SK-N-DZ (cell line): Measurements from ENCODE around the gene LRRC52.
"Not testable (repeated sequence)": the region's sequence is repeated elsewhere in the genome, so short reads cannot be mapped to it uniquely, and the experiment has no call there.

Experiments
- DNase-seq: peaks from one replicate; pipeline ENCODE4 v3.0.0-alpha.2; 2015; ENCODE audit warnings: low spot score

The LRRC52 gene

DNA sequence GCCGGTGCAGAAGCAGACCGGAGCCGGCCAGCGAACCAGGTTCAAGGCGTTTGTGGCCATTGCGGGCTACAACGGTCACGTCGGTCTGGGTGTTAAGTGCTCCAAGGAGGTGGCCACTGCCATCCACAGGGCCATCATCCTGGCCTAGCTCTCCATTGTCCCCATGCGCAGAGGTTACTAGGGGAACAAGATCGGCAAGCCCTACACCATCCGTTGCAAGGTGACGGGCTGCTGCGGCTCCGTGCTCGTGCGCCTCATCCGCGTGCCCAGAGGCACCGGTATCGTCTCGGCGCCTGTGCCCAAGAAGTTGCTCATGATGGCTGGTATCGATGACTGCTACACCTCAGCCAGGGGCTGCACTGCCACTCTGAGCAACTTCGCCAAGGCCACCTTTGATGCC is 38.1 kb downstream of the LRRC52 start:
- no peak for DNase-seq

DNA sequence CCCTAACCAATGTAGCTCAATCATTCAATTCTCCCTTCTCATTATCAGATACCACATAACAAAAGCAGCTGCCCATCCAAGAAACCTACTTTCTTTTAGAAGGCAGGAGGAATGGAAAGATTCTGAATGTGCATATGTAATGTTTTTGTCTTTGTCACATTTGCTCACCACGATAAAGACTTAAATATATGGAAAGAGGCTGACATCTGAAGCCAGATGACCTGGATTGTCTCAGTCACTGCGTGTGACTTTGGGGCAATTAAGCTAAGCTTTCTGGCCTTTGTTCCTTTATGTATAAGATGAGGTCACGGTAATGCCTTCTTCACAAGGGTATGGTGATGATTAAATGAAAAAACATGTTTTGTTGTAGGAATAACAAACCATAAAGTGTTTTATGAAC is 42.6 kb downstream of the LRRC52 start:
- DNase-seq = no peak

GRCh38 chr1:165591391-165591790 is 47.6 kb downstream of the LRRC52 start:
- not testable (repeated sequence) for DNase-seq

DNA sequence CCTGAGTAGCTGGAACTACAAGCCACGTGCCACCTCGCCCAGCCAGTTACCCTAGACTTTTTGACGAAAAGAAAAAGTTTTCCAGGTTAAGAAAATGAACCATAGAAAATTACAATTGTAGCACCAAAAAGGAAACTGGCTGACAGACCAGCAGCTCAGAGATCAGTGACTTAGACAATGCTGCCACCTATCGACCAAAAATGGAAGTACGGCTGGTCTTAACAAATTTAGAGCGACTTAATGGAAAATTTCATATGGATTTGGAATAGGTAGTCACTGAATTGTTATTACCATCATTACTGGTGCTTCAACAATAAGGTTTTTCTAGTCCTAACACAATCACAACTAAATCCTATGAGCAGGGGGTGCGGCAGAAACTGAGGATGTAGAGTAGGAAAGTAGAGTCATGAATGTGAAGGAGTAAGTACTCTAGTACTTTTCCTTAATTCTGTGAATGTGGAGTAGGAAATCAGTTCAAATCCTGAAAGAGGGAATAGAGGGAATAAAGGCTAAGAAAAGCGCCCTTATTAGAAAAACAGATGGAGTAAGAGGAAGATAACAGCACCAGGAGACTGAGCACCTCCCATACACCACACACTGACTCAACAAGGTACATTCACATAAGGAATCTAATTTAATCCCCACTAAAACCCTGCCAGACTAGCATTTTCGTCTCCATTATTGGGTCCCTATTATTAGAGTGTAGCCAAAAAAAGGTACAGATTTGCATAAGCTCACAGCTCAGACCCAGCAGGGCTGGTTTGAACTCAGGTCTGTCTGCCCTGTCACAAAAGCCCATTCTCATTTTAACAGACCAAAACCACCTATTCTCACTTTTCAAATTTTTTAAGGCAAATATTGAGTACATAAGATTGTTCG is 49.4 kb downstream of the LRRC52 start:
- peak; percentile 61 for DNase-seq

DNA sequence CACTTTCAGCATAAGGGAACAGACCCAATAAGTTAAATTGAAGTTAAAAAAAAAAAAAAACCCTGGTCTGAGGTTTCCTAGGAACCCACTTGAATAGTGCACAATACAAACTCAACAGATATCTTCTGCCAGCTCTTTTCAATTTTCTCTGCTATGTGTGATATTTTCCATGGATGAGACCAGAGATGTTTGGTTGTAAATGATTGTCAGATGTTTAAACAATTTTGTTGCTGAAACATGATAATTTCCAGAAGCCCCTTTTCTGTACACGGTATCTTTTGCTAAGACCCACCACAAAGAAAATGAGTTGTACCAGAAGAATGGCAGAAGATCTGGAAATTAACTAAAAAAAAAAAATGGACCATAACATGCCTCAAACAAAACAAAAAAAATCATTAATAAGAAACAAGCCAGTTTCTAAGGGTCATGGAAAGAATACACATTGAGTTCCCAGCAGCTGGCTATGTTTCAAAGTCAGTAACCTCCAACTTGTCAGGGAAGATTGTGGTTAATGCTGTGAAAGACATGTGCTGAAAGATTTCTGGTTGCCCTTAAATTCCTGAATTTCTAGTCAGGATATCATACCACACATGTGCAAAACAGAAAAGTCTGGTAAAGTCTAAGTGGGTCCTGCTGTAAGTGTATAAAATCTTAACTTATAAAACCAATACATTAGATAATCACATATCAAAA is 51.6 kb downstream of the LRRC52 start:
- DNase-seq = no peak

DNA sequence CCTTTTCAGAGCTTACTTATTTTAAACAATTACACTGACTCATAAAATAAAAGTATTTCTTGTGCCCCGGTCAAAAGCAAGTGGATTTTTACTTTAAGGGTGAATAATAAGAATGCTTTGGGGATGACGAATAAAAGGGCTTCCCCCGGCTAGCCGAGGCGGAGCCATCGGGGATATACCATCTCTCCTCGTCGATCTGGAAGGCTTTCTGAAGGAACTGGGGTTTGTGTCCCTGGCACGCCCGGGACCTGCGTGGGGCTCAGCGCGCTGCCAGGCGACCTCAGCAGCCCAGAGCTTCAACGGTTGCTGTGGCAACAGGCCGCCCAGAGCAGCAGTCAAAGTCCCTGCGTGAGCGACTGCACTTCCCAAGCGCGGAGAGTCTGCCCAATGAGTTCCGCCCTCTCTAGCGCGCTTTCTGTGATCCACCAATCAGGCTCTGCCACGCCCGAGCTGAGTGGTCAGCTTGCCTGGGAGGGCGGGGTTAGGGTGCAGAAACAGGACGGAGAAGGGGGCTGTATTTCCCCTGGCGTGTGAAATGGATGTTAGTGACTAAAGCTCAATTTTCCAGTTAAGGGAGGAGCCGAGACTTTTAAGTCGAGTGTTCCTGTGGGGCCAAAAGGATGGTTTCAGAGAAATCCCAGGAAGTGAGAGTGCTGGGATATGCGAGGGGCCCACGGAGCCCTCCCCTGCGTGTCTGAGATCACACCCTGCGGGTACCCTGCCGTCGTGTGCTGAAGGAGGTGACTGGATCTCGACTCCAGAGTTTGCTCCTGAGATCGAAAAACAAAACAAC is 54.3 kb downstream of the LRRC52 start:
- DNase-seq = peak; percentile 93

DNA sequence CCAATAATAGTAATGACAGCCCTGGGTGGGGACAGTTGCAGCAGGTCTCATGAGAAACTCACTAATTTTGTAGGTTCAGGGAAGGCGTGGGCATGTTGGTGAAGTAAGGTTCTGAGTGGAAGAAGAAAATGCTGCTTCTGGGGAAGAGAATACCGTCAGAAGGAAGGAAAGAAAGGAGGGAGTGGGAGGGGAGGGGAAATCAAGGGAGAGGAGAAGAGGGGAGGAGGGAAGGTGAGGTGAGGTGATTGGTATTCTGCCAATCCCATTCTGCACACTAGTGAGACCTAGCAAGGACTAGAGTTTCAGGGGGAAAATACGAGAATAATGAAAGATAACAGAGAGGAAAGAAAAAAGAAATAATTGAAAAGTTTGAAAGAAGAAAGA is 54.9 kb downstream of the LRRC52 start:
- DNase-seq = no peak

DNA sequence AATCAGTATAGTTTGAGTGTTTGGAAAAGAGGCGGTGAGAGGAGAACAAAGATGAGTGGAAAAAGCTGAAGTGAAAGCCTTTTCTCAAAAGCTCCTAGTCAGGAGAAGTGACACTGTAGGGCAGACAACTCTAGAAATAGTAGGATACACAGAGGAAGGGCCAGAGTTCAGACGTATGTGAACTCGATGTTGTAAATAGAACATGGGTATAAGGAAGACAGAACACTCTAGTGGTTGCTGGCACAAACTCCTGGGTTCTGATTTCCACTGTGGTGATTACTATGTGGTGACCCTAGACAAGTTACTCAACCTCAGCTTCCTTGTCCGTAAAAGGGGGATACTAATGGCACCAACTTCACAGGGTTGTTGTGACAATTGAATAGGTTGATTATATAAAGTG is 57.0 kb downstream of the LRRC52 start:
- no peak for DNase-seq

DNA sequence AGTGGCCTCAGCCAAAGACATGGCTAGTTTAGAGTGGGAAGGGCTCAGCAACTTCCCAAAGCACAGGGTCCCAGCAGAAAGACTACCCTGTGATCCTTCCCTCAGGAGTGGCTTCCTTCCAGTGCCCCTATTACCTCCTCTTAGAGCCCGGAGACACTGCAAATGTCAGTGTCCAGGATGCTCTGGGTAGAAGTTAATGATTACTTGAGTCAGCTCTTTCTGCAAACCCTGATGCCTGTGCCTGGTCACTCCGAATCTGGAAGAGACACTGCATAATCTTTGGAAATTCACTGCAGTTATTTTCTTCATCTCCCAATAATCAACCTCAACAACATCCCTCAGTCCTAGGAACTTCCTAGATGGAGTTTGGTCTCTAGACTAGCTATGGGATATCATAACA is 60.0 kb downstream of the LRRC52 start:
- DNase-seq = no peak

DNA sequence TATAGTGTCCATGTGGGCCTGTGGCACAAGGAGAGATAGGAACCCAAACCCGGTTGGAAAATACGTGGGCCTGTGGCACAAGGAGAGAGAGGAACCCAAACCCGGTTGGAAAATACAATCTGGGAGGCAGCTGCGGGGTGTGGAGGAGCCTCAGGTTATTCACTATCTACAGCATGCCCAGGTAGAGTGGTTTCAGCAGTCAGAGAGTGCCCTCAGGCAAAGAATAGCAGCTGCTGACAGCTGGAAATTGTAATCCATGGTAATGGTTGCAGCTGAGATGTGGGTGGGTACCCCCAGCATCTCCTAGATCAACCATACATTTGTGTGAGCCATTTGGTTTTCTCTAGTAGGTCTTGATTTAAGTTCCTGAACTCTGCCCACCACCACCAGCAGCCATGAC is 61.4 kb downstream of the LRRC52 start:
- DNase-seq = no peak

DNA sequence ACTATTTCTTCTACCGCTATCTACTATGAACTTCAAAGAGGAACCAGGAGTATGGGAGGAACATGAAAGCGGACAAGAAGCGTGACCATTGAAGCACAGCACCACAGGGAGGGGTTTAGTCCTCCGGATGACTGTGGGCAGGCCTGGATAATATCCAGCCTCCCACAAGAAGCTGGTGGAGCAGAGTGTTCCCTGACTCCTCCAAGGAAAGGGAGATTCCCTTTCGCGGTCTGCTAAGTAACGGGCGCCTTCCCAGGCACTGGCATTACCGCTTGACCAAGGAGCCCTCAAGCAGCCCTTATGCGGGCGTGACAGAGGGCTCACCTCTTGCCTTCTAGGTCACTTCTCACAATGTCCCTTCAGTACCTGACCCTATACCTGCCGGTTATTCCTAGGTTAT is 62.9 kb downstream of the LRRC52 start:
- DNase-seq = not testable (repeated sequence)

DNA sequence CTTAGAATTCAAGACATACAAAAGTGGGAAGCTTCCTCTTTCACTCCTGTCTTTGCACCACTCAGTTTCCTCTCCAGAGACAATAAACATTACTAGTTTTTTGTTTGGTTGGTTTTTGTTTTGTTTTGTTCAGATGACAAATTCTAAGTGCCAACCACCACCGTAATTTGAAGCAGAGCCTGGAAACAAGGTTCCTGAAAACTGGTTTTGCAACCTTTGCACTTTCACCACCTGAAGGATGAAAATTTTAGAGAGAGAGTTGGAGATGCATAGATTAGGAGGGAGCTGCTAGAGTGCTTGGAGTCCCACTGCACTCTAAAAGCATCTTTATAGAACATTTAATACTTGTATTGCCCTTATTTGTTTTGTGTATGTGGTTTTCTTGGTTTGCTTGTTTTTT is 67.1 kb downstream of the LRRC52 start:
- DNase-seq = no peak

- no peak for DNase-seq
Observed at GRCh38 chr1:165612062-165612461, 68.3 kb downstream of the LRRC52 start.
